Kidney (tissue), 14 donors: Measurements from ENCODE around the gene CALHM1. TPM values are rescaled to one million over a fixed set of nuclear protein-coding genes. Genes with fewer than 3 reads are reported as not detected.

Source experiments
- DNase-seq, 5 donors: peaks; one replicate each; pipeline ENCODE4 v3.0.0-alpha.2; 2013 to 2020
- FAIRE-seq: peaks from 2 replicates; lab custom pipeline; 2012; peaks lifted over from hg19 to GRCh38; lab: Jason Lieb, UNC
- H3K27ac ChIP-seq, 2 donors: one replicate each; pipeline ENCODE4 v1.7.0; 2013; ENCODE audit warnings: low read depth in 2 of 2, low read length in 2 of 2, inconsistent platforms in 1 of 2
- H3K27me3 ChIP-seq: one replicate; pipeline ENCODE4 v1.7.1; 2013; ENCODE audit warnings: low read length, inconsistent platforms; ENCODE audit not compliant: control insufficient read depth, insufficient read depth
- H3K36me3 ChIP-seq, 3 donors: one replicate each; pipeline versions ENCODE4 v1.7.0 to v1.7.1; 2013; ENCODE audit warnings: low read length in 3 of 3, control low read depth in 1 of 3, inconsistent platforms in 1 of 3; ENCODE audit not compliant: insufficient read depth in 3 of 3, control insufficient read depth in 2 of 3
- H3K4me1 ChIP-seq, 3 donors: one replicate each; pipeline versions ENCODE4 v1.7.0 to v1.7.1; 2013; ENCODE audit warnings: low read length in 3 of 3, inconsistent platforms in 1 of 3, low read depth in 1 of 3; ENCODE audit not compliant: control insufficient read depth in 2 of 3, insufficient read depth in 2 of 3
- H3K4me3 ChIP-seq, 3 donors: one replicate each; pipeline versions ENCODE4 v1.7.0 to v1.8.1; 2013; ENCODE audit warnings: low read length in 3 of 3, control low read depth in 1 of 3, inconsistent platforms in 1 of 3
- H3K9ac ChIP-seq, 3 donors: one replicate each; pipeline versions ENCODE4 v1.7.0 to v1.7.1; 2013; ENCODE audit warnings: low read length in 3 of 3, control low read depth in 1 of 3, inconsistent platforms in 1 of 3
- H3K9me3 ChIP-seq, 3 donors: one replicate each; pipeline versions ENCODE4 v1.7.0 to v1.7.1; 2013; ENCODE audit warnings: low read length in 3 of 3, control low read depth in 1 of 3, inconsistent platforms in 1 of 3; ENCODE audit not compliant: control insufficient read depth in 2 of 3, insufficient read depth in 1 of 3
- CTCF ChIP-seq: IDR thresholded peaks from 3 replicates; pipeline ENCODE4 v1.5.1; 2012; ENCODE audit warnings: mild to moderate bottlenecking, moderate library complexity, borderline replicate concordance; ENCODE audit not compliant: insufficient read depth; ENCODE audit errors: extremely low read depth
- intact Hi-C: fragments of 100-400 bp; cut with DNase I; formaldehyde crosslinking; loops from one replicate; pipeline ENCODE4 v1.11.1; 2022
- polyA plus RNA-seq: library from polyadenylated mRNA; stranded (reverse); fragments of 350-450 nt; fragmentation: Illumina TruSeq; extraction: RNeasy Lipid Tissue Mini Kit (QIAGEN cat#74804); gene quantifications from one replicate; pipeline ENCODE4 v1.2.3, GENCODE V29; 2014; ENCODE audit warnings: low read depth, low replicate concordance; ENCODE audit not compliant: insufficient read depth
- total RNA-seq: library from RNA; stranded (reverse); fragmentation: NEBNext Ultra II Directional; extraction: Animal tissue kit (Norgen Biotek cat#: 25700); gene quantifications from one replicate; pipeline ENCODE4 v1.2.1, GENCODE V29; 2021
- donor health status: control.
- donor health status: control.
- donor health status: control.
- donor health status: control.
- donor health status: control.
- donor health status: DM: yes; HTN: yes; CAD: no.
- donor health status: Normal renal cell carcinoma (clear cell type).

Gene CALHM1
- total and polyA plus RNA-seq, 2 donors from 2014 or later = not detected

- peaks cover 0 to 16% (median 3%) of the 10 kb centered on the region in 3 donors for H3K4me1 ChIP-seq
Observed at GRCh38 chr10:103445767-103446567, 12.7 kb downstream of the CALHM1 start.

GRCh38 chr10:103445366-103445765, 13.3 kb downstream of the CALHM1 start:
- peaks cover 0 to 39% (median 23%) of the 10 kb centered on the region in 3 donors for H3K36me3 ChIP-seq
- peak overlapping the region; percentile 64 to 74 for H3K27ac ChIP-seq
- no peak overlapping the region for H3K4me3 ChIP-seq
- no peak for FAIRE-seq
- H3K27me3 ChIP-seq = no peaks in the 10 kb centered on the region
- no peaks in the 10 kb centered on the region for H3K9me3 ChIP-seq
- no peak for TF ChIP-seq CTCF
- intact Hi-C loops = no loop called here
- no peak for DNase-seq
- H3K9ac ChIP-seq = no peak overlapping the region
- H3K4me1 ChIP-seq = peaks cover 0 to 11% (median 3%) of the 10 kb centered on the region in 3 donors

More at GRCh38 chr10:103445767-103446567, 12.7 kb downstream of the CALHM1 start:
- FAIRE-seq = no peak
- Histone ChIP-seq H3K9me3 (no peaks in the 10 kb centered on the region), H3K36me3 (peaks cover 0 to 35% (median 21%) of the 10 kb centered on the region in 3 donors), H3K27ac (peak overlapping the region; percentile 73 to 74), H3K4me3 (no peak overlapping the region), H3K9ac (peak overlapping the region in 1 of 3 donors; percentile 34), H3K27me3 (no peaks in the 10 kb centered on the region)
- intact Hi-C loops = no loop called here
- DNase-seq = peak in 1 of 5 donors; percentile 93
- no peak for TF ChIP-seq CTCF

GRCh38 chr10:103444478-103444877, 14.2 kb downstream of the CALHM1 start:
- peaks cover 0 to 47% (median 23%) of the 10 kb centered on the region in 3 donors for H3K36me3 ChIP-seq
- DNase-seq (no peak), FAIRE-seq (no peak)
- no peaks in the 10 kb centered on the region for H3K9me3 ChIP-seq
- no peak overlapping the region for H3K27ac ChIP-seq
- H3K4me1 ChIP-seq = peaks cover 0 to 3% (median 3%) of the 10 kb centered on the region in 3 donors
- TF ChIP-seq CTCF = no peak
- H3K4me3 ChIP-seq = no peak overlapping the region
- H3K9ac ChIP-seq = no peak overlapping the region
- intact Hi-C loops = no loop called here
- no peaks in the 10 kb centered on the region for H3K27me3 ChIP-seq
